Progenitor cell of endocrine pancreas (in vitro differentiated cells): ENCODE results near the gene ZNRD2. TPM values are rescaled to one million over a fixed set of nuclear protein-coding genes. Genes with fewer than 3 reads are reported as not detected.
A peak's percentile ranks its signal among the peaks of the same experiment; 100 is the strongest.

Source experiments
- DNase-seq: peaks from one replicate; pipeline ENCODE4 v3.0.0; 2021; ENCODE audit warnings: low spot score; ENCODE audit not compliant: unreplicated experiment
- H3K27ac Mint-ChIP-seq: 2 replicates; pipeline ENCODE4 v1.8.0; 2021; ENCODE audit warnings: mild to moderate bottlenecking, moderate library complexity, mixed read lengths
- H3K27me3 Mint-ChIP-seq: 2 replicates; pipeline ENCODE4 v1.8.0; 2021; ENCODE audit warnings: mixed read lengths
- H3K36me3 Mint-ChIP-seq: 2 replicates; pipeline ENCODE4 v1.8.0; 2022; ENCODE audit warnings: mixed read lengths; ENCODE audit not compliant: insufficient read depth
- H3K4me1 Mint-ChIP-seq: 2 replicates; pipeline ENCODE4 v1.8.0; 2021; ENCODE audit warnings: low read depth, mixed read lengths
- H3K4me3 Mint-ChIP-seq: 2 replicates; pipeline ENCODE4 v1.8.0; 2021; ENCODE audit warnings: low read depth, mild to moderate bottlenecking, moderate library complexity, mixed read lengths
- H3K9me3 Mint-ChIP-seq: 2 replicates; pipeline ENCODE4 v1.8.0; 2021; ENCODE audit warnings: low read depth, mixed read lengths
- CTCF ChIP-seq: fragments of 200-600 bp; sonication (generic); IDR thresholded peaks from one replicate; pipeline ENCODE4 v1.5.0; 2021; ENCODE audit warnings: antibody characterized with exemption, mild to moderate bottlenecking; ENCODE audit not compliant: unreplicated experiment
- total RNA-seq: library from RNA; stranded (reverse); gene quantifications from 2 replicates; pipeline ENCODE4 v1.2.1, GENCODE V29; 2021

Gene ZNRD2
- total RNA-seq, 1 donor from 2014 or later = 25.9 TPM

GRCh38 chr11:65529475-65530156 lies 40.7 kb upstream of the ZNRD2 start:
- no peaks in the 10 kb centered on the region for H3K9me3 Mint-ChIP-seq
- no peak for DNase-seq
- peaks cover 18% of the 10 kb centered on the region for H3K36me3 Mint-ChIP-seq
- peaks cover under 1% of the 10 kb centered on the region for H3K27me3 Mint-ChIP-seq
- H3K27ac Mint-ChIP-seq = no peak overlapping the region
- H3K4me1 Mint-ChIP-seq = peaks cover 4% of the 10 kb centered on the region
- H3K4me3 Mint-ChIP-seq = no peak overlapping the region
- no peak for TF ChIP-seq CTCF

- H3K4me1 Mint-ChIP-seq = peaks cover 4% of the 10 kb centered on the region
- no peaks in the 10 kb centered on the region for H3K9me3 Mint-ChIP-seq
- H3K4me3 Mint-ChIP-seq = no peak overlapping the region
- peaks cover 20% of the 10 kb centered on the region for H3K36me3 Mint-ChIP-seq
- TF ChIP-seq CTCF = peak; percentile 51
- DNase-seq = no peak
- H3K27ac Mint-ChIP-seq = peak overlapping the region; percentile 85
- peaks cover 3% of the 10 kb centered on the region for H3K27me3 Mint-ChIP-seq
These were observed 40.1 kb upstream of the ZNRD2 start for GRCh38 chr11:65530157-65530496.

- Mint-ChIP-seq H3K27ac (no peak overlapping the region), H3K4me3 (no peak overlapping the region), H3K4me1 (no peaks in the 10 kb centered on the region), H3K36me3 (peaks cover 27% of the 10 kb centered on the region), H3K9me3 (no peaks in the 10 kb centered on the region), H3K27me3 (peaks cover 9% of the 10 kb centered on the region)
- no peak for TF ChIP-seq CTCF
- no peak for DNase-seq
These were observed 37.8 kb upstream of the ZNRD2 start for GRCh38 chr11:65532388-65533064.

GRCh38 chr11:65535102-65535501 lies 35.2 kb upstream of the ZNRD2 start:
- Mint-ChIP-seq H3K4me1 (no peaks in the 10 kb centered on the region), H3K9me3 (no peaks in the 10 kb centered on the region), H3K4me3 (no peak overlapping the region), H3K36me3 (peaks cover 26% of the 10 kb centered on the region), H3K27ac (no peak overlapping the region), H3K27me3 (peaks cover 22% of the 10 kb centered on the region)
- no peak for TF ChIP-seq CTCF
- no peak for DNase-seq

GRCh38 chr11:65536412-65537295 lies 33.6 kb upstream of the ZNRD2 start:
- H3K27me3 Mint-ChIP-seq = peaks cover 28% of the 10 kb centered on the region
- H3K36me3 Mint-ChIP-seq = peaks cover 20% of the 10 kb centered on the region
- no peak overlapping the region for H3K4me3 Mint-ChIP-seq
- no peak overlapping the region for H3K27ac Mint-ChIP-seq
- peaks cover 2% of the 10 kb centered on the region for H3K4me1 Mint-ChIP-seq
- H3K9me3 Mint-ChIP-seq = no peaks in the 10 kb centered on the region
- no peak for TF ChIP-seq CTCF
- DNase-seq = no peak
